Fibroblast of lung (primary cell): Measurements from ENCODE around the gene MRTFA. TPM values are rescaled to one million over a fixed set of nuclear protein-coding genes. Genes with fewer than 3 reads are reported as not detected.
"Not testable (repeated sequence)": the region's sequence is repeated elsewhere in the genome, so short reads cannot be mapped to it uniquely, and the experiment has no call there.

Experiments used
- DNase-seq, 2 donors: peaks; one replicate each; pipeline versions ENCODE4 v3.0.0 to v3.0.0-alpha.2; 2010; ENCODE audit warnings: low read depth in 2 of 2
- H2AFZ ChIP-seq: 2 replicates; pipeline ENCODE4 v1.5.1; 2012; ENCODE audit warnings: low read length, control low read depth, inconsistent platforms
- H3K27ac ChIP-seq: 2 replicates; pipeline ENCODE4 v1.5.1; 2011; ENCODE audit warnings: low read length, control low read depth; ENCODE audit not compliant: insufficient read depth
- H3K27me3 ChIP-seq: 2 replicates; pipeline ENCODE4 v1.5.1; 2011; ENCODE audit warnings: mild to moderate bottlenecking, low read length; ENCODE audit not compliant: control insufficient read depth, insufficient read depth
- H3K36me3 ChIP-seq: 2 replicates; pipeline ENCODE4 v1.5.1; 2011; ENCODE audit warnings: low read length; ENCODE audit not compliant: control insufficient read depth, insufficient read depth
- H3K4me1 ChIP-seq: 2 replicates; pipeline ENCODE4 v1.5.1; 2011; ENCODE audit warnings: low read length; ENCODE audit not compliant: control insufficient read depth, insufficient read depth; ENCODE audit errors: extremely low read depth
- H3K4me2 ChIP-seq: 2 replicates; pipeline ENCODE4 v1.5.1; 2011; ENCODE audit warnings: low read length, control low read depth; ENCODE audit not compliant: insufficient read depth; ENCODE audit errors: extremely low read depth
- H3K4me3 ChIP-seq, 4 experiments: fragments of 200-600 bp in 1 of 4; sonication (generic) in 1 of 4; replicated peaks in 1 of 4; 2 replicates each; pipeline ENCODE4 v1.5.1; 2011 to 2016; ENCODE audit warnings: low read length in 4 of 4, low read depth in 3 of 4, mild to moderate bottlenecking in 3 of 4, control low read depth in 2 of 4, inconsistent platforms in 1 of 4, mixed read lengths in 1 of 4; ENCODE audit not compliant: insufficient read depth in 1 of 4; ENCODE audit errors: control extremely low read depth in 1 of 4
- H3K79me2 ChIP-seq: 2 replicates; pipeline ENCODE4 v1.5.1; 2012; ENCODE audit warnings: mild to moderate bottlenecking, low read length, inconsistent platforms; ENCODE audit not compliant: control insufficient read depth, insufficient read depth
- H3K9ac ChIP-seq: 2 replicates; pipeline ENCODE4 v1.5.1; 2011; ENCODE audit warnings: mild to moderate bottlenecking, low read length, control low read depth; ENCODE audit not compliant: insufficient read depth
- H3K9me3 ChIP-seq: 2 replicates; pipeline ENCODE4 v1.5.1; 2012; ENCODE audit warnings: low read depth, low read length; ENCODE audit not compliant: control insufficient read depth, insufficient read depth
- H4K20me1 ChIP-seq: 2 replicates; pipeline ENCODE4 v1.5.1; 2011; ENCODE audit warnings: low read length; ENCODE audit not compliant: control insufficient read depth, insufficient read depth; ENCODE audit errors: extremely low read depth
- EZH2 ChIP-seq: IDR thresholded peaks from 2 replicates; pipeline ENCODE4 v1.5.1; 2012; ENCODE audit warnings: low read length, control low read depth, mild to moderate bottlenecking; ENCODE audit errors: missing control alignments
- polyA plus RNA-seq, 2 donors: library from polyadenylated mRNA; depleted of rRNA in 1 of 2; stranded (reverse) in 1 of 2; unstranded in 1 of 2; fragments of >200 nt; gene quantifications; 2 replicates each; pipeline ENCODE4 v1.2.1, GENCODE V29; 2011 to 2012; ENCODE audit warnings: missing spikeins in 1 of 2
- total RNA-seq: library from RNA; depleted of rRNA; stranded (reverse); fragments of >200 nt; gene quantifications from 2 replicates; pipeline ENCODE4 v1.2.1, GENCODE V29; 2014
- TF ChIP-seq, protein P1 (sequence below), 2 donors: IDR thresholded peaks in 1 of 2; conservative IDR thresholded peaks in 1 of 2; 1 replicate in 1 of 2; 2 replicates in 1 of 2; pipeline ENCODE4 v1.5.1; 2011 to 2012; ENCODE audit warnings: low read length in 2 of 2, control low read depth in 1 of 2, inconsistent platforms in 1 of 2, low read depth in 1 of 2, mild to moderate bottlenecking in 1 of 2

Gene MRTFA
- total and polyA plus RNA-seq, 2 donors (not counting 1 experiment from before 2014, with no cell fraction given), result 7.6 to 23.0 TPM

- not testable (repeated sequence) for H2AFZ ChIP-seq, H4K20me1 ChIP-seq, H3K9ac ChIP-seq, H3K9me3 ChIP-seq, H3K4me3 ChIP-seq, H3K4me2 ChIP-seq, DNase-seq, H3K27ac ChIP-seq, H3K36me3 ChIP-seq, H3K27me3 ChIP-seq, H3K4me1 ChIP-seq
- peaks cover 74% of the 10 kb centered on the region for H3K79me2 ChIP-seq
Observed at GRCh38 chr22:40625281-40625680, 11.2 kb downstream of the MRTFA start.

DNA sequence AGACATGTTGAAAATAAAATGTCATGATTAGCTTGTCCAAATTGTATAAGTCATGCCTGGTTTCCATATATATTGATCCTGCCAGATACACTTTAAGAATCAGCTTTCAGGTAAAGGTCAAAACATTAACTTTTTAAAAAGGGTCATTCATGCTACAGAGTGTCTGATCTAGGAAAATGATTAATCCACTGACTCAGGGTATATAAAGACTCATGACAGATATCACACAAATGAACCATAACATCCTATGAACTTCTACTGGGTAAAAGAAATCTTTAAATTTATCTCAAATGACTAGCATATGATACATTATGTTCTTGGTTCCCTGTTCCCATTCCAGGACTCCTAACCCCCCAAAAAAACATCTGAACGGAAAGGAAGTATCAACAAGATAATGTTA, 11.7 kb downstream of the MRTFA start:
- H2AFZ ChIP-seq, result no peak overlapping the region
- TF ChIP-seq EZH2, result no peak
- TF ChIP-seq, protein P1, sequence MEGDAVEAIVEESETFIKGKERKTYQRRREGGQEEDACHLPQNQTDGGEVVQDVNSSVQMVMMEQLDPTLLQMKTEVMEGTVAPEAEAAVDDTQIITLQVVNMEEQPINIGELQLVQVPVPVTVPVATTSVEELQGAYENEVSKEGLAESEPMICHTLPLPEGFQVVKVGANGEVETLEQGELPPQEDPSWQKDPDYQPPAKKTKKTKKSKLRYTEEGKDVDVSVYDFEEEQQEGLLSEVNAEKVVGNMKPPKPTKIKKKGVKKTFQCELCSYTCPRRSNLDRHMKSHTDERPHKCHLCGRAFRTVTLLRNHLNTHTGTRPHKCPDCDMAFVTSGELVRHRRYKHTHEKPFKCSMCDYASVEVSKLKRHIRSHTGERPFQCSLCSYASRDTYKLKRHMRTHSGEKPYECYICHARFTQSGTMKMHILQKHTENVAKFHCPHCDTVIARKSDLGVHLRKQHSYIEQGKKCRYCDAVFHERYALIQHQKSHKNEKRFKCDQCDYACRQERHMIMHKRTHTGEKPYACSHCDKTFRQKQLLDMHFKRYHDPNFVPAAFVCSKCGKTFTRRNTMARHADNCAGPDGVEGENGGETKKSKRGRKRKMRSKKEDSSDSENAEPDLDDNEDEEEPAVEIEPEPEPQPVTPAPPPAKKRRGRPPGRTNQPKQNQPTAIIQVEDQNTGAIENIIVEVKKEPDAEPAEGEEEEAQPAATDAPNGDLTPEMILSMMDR (conservative IDR thresholded peaks at IDR 0.05 in 1 of 2, IDR thresholded peaks at IDR 0.05 in 1 of 2; ENCODE audit: low read depth in 1 of 2, low read length in 2 of 2), result no peak
- no peaks in the 10 kb centered on the region for H3K27me3 ChIP-seq
- no peaks in the 10 kb centered on the region for H3K9me3 ChIP-seq
- H3K4me1 ChIP-seq, result peaks cover 3% of the 10 kb centered on the region
- no peak overlapping the region for H3K4me3 ChIP-seq
- no peaks in the 10 kb centered on the region for H3K36me3 ChIP-seq
- no peak for DNase-seq
- peaks cover 70% of the 10 kb centered on the region for H3K79me2 ChIP-seq
- no peak overlapping the region for H3K4me2 ChIP-seq
- H4K20me1 ChIP-seq, result no peaks in the 10 kb centered on the region
- no peak overlapping the region for H3K9ac ChIP-seq
- no peak overlapping the region for H3K27ac ChIP-seq

- Histone ChIP-seq H3K27me3 (no peaks in the 10 kb centered on the region), H3K9me3 (no peaks in the 10 kb centered on the region), H3K9ac (no peak overlapping the region), H3K4me2 (no peak overlapping the region), H3K36me3 (no peaks in the 10 kb centered on the region), H3K4me1 (no peaks in the 10 kb centered on the region), H4K20me1 (no peaks in the 10 kb centered on the region), H2AFZ (no peak overlapping the region), H3K4me3 (no peak overlapping the region), H3K79me2 (peaks cover 59% of the 10 kb centered on the region), H3K27ac (no peak overlapping the region)
- TF ChIP-seq, protein P1 (conservative IDR thresholded peaks at IDR 0.05 in 1 of 2, IDR thresholded peaks at IDR 0.05 in 1 of 2; ENCODE audit: low read depth in 1 of 2, low read length in 2 of 2), result no peak
- no peak for TF ChIP-seq EZH2
- no peak for DNase-seq
Observed at GRCh38 chr22:40621309-40622151, 15.0 kb downstream of the MRTFA start.
